ENCODE data around the gene ATP8A2. TPM values are rescaled to one million over a fixed set of nuclear protein-coding genes. Genes with fewer than 3 reads are reported as not detected.

ATP8A2 gene
- total RNA-seq, 1 donor from 2014 or later = 4.2 TPM

DNA sequence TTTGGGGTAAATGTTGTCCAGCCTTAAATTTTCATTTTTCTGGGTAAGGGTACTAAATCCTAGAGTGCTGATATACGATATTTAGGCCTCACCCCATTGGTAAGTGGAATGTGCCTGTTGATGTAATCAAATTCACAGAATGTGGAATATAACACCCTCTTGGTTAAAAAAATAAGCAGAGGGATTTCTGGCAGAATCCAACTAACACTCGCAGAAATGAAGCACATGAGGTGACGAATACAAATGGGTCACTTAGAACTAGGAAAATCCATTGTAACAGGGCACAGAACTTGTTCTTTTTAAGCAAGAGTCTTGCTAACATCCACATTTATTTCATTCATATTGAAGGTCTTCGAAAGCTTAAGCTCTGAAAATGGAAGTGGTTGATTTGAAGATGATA, 359.8 kb downstream of the ATP8A2 start:
- Histone ChIP-seq H3K36me3 (no peaks in the 10 kb centered on the region), H4K20me1 (ENCODE audit: low read depth) (no peaks in the 10 kb centered on the region), H2AFZ (replicated peaks) (peak overlapping the region; percentile 83), H3K4me1 (peaks cover 14% of the 10 kb centered on the region), H3K9me3 (ENCODE audit: low read depth) (no peaks in the 10 kb centered on the region), H3K4me3 (no peak overlapping the region), H3K4me2 (no peak overlapping the region), H3F3A (ENCODE audit: low read depth) (no peaks in the 10 kb centered on the region), H3K27ac (no peak overlapping the region), H3K27me3 (no peaks in the 10 kb centered on the region), H3K79me2 (ENCODE audit: low read depth) (no peaks in the 10 kb centered on the region), H3K9ac (no peak overlapping the region)
- Mint-ChIP-seq H3K9me3 (no peaks in the 10 kb centered on the region), H3K36me3 (no peaks in the 10 kb centered on the region), H3K4me3 (no peak overlapping the region), H3K27me3 (ENCODE audit: insufficient read depth, low read depth) (peaks cover 5% of the 10 kb centered on the region), H3K4me1 (peaks cover 12% of the 10 kb centered on the region), H3K27ac (no peak overlapping the region)
- TF ChIP-seq, protein P1, sequence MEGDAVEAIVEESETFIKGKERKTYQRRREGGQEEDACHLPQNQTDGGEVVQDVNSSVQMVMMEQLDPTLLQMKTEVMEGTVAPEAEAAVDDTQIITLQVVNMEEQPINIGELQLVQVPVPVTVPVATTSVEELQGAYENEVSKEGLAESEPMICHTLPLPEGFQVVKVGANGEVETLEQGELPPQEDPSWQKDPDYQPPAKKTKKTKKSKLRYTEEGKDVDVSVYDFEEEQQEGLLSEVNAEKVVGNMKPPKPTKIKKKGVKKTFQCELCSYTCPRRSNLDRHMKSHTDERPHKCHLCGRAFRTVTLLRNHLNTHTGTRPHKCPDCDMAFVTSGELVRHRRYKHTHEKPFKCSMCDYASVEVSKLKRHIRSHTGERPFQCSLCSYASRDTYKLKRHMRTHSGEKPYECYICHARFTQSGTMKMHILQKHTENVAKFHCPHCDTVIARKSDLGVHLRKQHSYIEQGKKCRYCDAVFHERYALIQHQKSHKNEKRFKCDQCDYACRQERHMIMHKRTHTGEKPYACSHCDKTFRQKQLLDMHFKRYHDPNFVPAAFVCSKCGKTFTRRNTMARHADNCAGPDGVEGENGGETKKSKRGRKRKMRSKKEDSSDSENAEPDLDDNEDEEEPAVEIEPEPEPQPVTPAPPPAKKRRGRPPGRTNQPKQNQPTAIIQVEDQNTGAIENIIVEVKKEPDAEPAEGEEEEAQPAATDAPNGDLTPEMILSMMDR (IDR thresholded peaks at IDR 0.05) = no peak
- TF ChIP-seq EZH2 (IDR thresholded peaks at IDR 0.05) = no peak
- no peak for TF ChIP-seq EZH2phosphoT487 (IDR thresholded peaks at IDR 0.05)
- DNase-seq (ENCODE audit: low spot score) = no peak

DNA sequence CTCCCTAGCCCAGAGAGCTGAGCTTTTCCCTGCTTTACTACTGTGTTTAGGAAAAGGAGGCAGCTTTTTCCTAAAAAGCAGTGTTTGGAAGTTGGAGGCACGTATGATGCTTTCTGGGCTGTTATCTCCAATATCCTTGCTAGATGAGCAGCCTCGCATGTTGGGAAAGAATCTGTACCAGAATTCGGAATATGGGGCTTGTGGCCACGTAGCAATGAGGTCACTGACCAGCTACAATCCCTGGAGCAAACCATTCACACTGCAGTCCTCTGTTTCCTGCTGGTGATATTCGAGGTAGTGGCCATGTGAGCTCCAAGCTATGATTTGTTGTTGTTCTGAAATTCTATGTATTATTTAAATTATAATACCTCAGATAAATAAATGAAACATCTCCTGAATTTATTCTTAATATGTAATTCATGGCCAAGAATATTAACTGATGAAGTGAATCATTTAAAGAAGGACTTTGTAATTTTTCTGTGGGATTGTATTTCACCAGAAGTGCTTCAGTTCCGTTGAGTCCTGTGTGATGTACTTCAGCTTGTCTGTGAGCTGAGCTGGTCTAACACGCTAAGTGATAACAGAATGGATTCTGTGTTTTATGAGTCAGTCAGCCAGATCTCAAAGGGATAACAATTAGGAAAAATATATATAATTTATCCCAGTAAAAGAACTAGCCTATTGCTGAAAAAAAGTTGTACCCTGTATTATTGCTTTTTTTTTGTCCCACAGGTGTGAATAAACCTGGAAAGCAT, 360.5 kb downstream of the ATP8A2 start:
- Mint-ChIP-seq H3K27me3 (ENCODE audit: insufficient read depth, low read depth) (peaks cover 5% of the 10 kb centered on the region), H3K36me3 (no peaks in the 10 kb centered on the region), H3K4me3 (no peak overlapping the region), H3K27ac (no peak overlapping the region), H3K9me3 (no peaks in the 10 kb centered on the region), H3K4me1 (peaks cover 12% of the 10 kb centered on the region)
- Histone ChIP-seq H3K27me3 (no peaks in the 10 kb centered on the region), H3K9me3 (ENCODE audit: low read depth) (no peaks in the 10 kb centered on the region), H3K4me1 (peaks cover 14% of the 10 kb centered on the region), H2AFZ (replicated peaks) (peak overlapping the region; percentile 83), H3K79me2 (ENCODE audit: low read depth) (no peaks in the 10 kb centered on the region), H3K4me3 (no peak overlapping the region), H3K9ac (no peak overlapping the region), H3F3A (ENCODE audit: low read depth) (no peaks in the 10 kb centered on the region), H3K36me3 (no peaks in the 10 kb centered on the region), H3K27ac (no peak overlapping the region), H3K4me2 (no peak overlapping the region), H4K20me1 (ENCODE audit: low read depth) (no peaks in the 10 kb centered on the region)
- TF ChIP-seq, protein P1 (IDR thresholded peaks at IDR 0.05) = no peak
- TF ChIP-seq EZH2phosphoT487 (IDR thresholded peaks at IDR 0.05) = no peak
- TF ChIP-seq EZH2 (IDR thresholded peaks at IDR 0.05) = no peak
- no peak for DNase-seq (ENCODE audit: low spot score)

DNA sequence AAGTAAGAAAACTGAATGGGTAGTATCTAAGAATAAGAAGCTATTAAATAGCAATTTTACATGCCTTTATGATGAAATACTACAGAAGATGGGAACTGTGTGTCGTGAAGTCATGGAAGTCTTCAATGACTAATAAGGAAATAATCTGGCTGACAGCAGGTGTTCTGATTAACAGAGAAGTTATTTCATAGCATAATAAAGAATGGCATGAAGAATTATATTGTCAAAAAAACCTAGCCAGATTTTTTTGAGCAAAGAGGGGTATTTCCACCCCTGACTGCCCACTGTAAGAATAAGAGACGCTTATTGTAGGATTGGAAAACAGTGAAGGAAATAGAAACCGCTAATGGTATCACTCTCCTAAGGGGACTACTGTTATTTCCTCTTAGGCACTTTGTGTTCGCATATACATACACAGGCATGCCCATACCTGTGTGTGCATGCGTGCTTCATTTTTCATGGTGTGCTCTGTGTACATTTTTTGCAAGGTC, 361.3 kb downstream of the ATP8A2 start:
- Mint-ChIP-seq H3K27me3 (ENCODE audit: insufficient read depth, low read depth) (peaks cover 2% of the 10 kb centered on the region), H3K4me3 (no peak overlapping the region)

More for the DNA sequence above, 361.3 kb downstream of the ATP8A2 start:
- H2AFZ ChIP-seq (replicated peaks) = no peak overlapping the region
- H3K27me3 ChIP-seq = no peaks in the 10 kb centered on the region
- no peaks in the 10 kb centered on the region for H3K9me3 ChIP-seq (ENCODE audit: low read depth)
- H3K9me3 Mint-ChIP-seq = no peaks in the 10 kb centered on the region
- no peak for DNase-seq (ENCODE audit: low spot score)
- no peak overlapping the region for H3K4me3 ChIP-seq
- no peak overlapping the region for H3K9ac ChIP-seq
- H3F3A ChIP-seq (ENCODE audit: low read depth) = no peaks in the 10 kb centered on the region
- H3K4me1 Mint-ChIP-seq = peaks cover 12% of the 10 kb centered on the region
- no peak overlapping the region for H3K4me2 ChIP-seq
- TF ChIP-seq, protein P1 (IDR thresholded peaks at IDR 0.05) = no peak
- no peak for TF ChIP-seq EZH2phosphoT487 (IDR thresholded peaks at IDR 0.05)
- TF ChIP-seq EZH2 (IDR thresholded peaks at IDR 0.05) = no peak
- no peaks in the 10 kb centered on the region for H3K36me3 ChIP-seq
- H3K79me2 ChIP-seq (ENCODE audit: low read depth) = no peaks in the 10 kb centered on the region
- no peaks in the 10 kb centered on the region for H4K20me1 ChIP-seq (ENCODE audit: low read depth)
- peaks cover 14% of the 10 kb centered on the region for H3K4me1 ChIP-seq
- H3K36me3 Mint-ChIP-seq = no peaks in the 10 kb centered on the region
- H3K27ac ChIP-seq = no peak overlapping the region
- no peak overlapping the region for H3K27ac Mint-ChIP-seq

Measured in neural progenitor cell (in vitro differentiated cells).